ENCODE results near the gene GP5.

The GP5 gene

GRCh38 chr3:194367992-194368841 is 30.8 kb downstream of the GP5 start:
- no peak overlapping the region for H3K27ac ChIP-seq (ENCODE audit: low read length, poor library complexity, severe bottlenecking)
- H3K4me1 ChIP-seq (ENCODE audit: control insufficient read depth, insufficient read depth, low read depth, low read length) = peaks cover 18% of the 10 kb centered on the region
- 59% methylated on average over 18 of the region's 18 CpGs for WGBS
- no peaks in the 10 kb centered on the region for H3K79me1 ChIP-seq (replicated peaks; ENCODE audit: low read length, poor library complexity, severe bottlenecking)
- H3K9me3 ChIP-seq (ENCODE audit: control insufficient read depth, low read length) = no peaks in the 10 kb centered on the region
- no peak overlapping the region for H3K4ac ChIP-seq (ENCODE audit: low read depth in 1 of 2, low read length in 2 of 2)
- peak overlapping the region in 1 of 2 experiments; percentile 18 for H3K14ac ChIP-seq (ENCODE audit: low read length in 2 of 2)
- H4K91ac ChIP-seq (ENCODE audit: low read length) = peak overlapping the region; percentile 25
- peak; percentile 53 for DNase-seq
- H2AK5ac ChIP-seq (ENCODE audit: low read length, severe bottlenecking) = no peak overlapping the region
- H2BK120ac ChIP-seq (ENCODE audit: low read depth, low read length) = no peak overlapping the region
- H2BK5ac ChIP-seq (ENCODE audit: low read depth, low read length, poor library complexity, severe bottlenecking) = no peak overlapping the region
- no peak overlapping the region for H2BK12ac ChIP-seq (ENCODE audit: low read length in 2 of 2)
- peak overlapping the region; percentile 38 for H4K8ac ChIP-seq (ENCODE audit: low read length)
- H3K9ac ChIP-seq (ENCODE audit: low read length) = no peak overlapping the region
- peak overlapping the region in 1 of 2 experiments; percentile 28 for H3K18ac ChIP-seq (ENCODE audit: low read depth in 1 of 2, low read length in 2 of 2)
- H3K4me2 ChIP-seq (ENCODE audit: low read length, poor library complexity, severe bottlenecking) = no peak overlapping the region
- no peak overlapping the region for H2AFZ ChIP-seq (ENCODE audit: low read depth, low read length)
- no peak overlapping the region for H3K4me3 ChIP-seq (ENCODE audit: insufficient read depth in 1 of 2, low read depth in 1 of 2, low read length in 2 of 2)
- H3K27me3 ChIP-seq (ENCODE audit: control insufficient read depth in 1 of 2, insufficient read depth in 1 of 2, low read length in 2 of 2) = peaks cover 34 to 38% of the 10 kb centered on the region in 2 experiments
- H3K36me3 ChIP-seq (ENCODE audit: control insufficient read depth in 1 of 2, insufficient read depth in 2 of 2, low read depth in 1 of 2, low read length in 2 of 2) = no peaks in the 10 kb centered on the region
- H2BK15ac ChIP-seq (ENCODE audit: low read depth, poor library complexity, severe bottlenecking) = peak overlapping the region; percentile 62
- no peak overlapping the region for H3K23ac ChIP-seq (ENCODE audit: low read length in 2 of 2)

DNA sequence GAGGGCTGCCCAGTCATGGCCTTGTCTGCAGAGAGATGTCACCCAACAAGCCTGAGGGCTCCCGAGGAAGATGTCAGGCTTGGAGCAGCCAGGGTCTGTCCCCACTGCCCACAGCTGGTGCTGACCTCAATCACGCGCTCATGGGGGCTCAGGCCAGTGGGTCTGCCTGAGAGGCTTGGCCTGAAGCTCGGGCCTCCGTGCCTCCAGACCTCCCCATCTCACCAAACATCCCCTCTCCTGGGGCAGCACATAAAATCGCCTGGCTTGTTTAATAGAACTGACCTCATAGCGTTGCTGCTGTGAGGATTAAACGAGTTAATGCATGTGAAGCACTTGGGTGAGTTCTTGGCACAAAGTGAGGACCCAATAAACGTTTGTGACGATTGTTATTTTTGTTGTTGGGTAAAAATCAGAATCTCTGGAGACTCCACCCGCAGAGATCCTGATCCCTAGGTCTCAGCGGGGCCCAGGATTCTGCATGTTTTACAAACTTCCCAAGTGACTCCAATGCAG is 33.0 kb downstream of the GP5 start:
- DNase-seq = no peak
- Histone ChIP-seq H3K4me1 (ENCODE audit: control insufficient read depth, insufficient read depth, low read depth, low read length) (peaks cover 18% of the 10 kb centered on the region), H2BK5ac (ENCODE audit: low read depth, low read length, poor library complexity, severe bottlenecking) (no peak overlapping the region), H3K36me3 (ENCODE audit: control insufficient read depth in 1 of 2, insufficient read depth in 2 of 2, low read depth in 1 of 2, low read length in 2 of 2) (no peaks in the 10 kb centered on the region), H3K9ac (ENCODE audit: low read length) (no peak overlapping the region), H3K23ac (ENCODE audit: low read length in 2 of 2) (no peak overlapping the region), H2BK12ac (ENCODE audit: low read length in 2 of 2) (peak overlapping the region in 1 of 2 experiments; percentile 95), H4K91ac (ENCODE audit: low read length) (no peak overlapping the region), H2BK120ac (ENCODE audit: low read depth, low read length) (no peak overlapping the region), H3K4me2 (ENCODE audit: low read length, poor library complexity, severe bottlenecking) (no peak overlapping the region), H3K4me3 (ENCODE audit: insufficient read depth in 1 of 2, low read depth in 1 of 2, low read length in 2 of 2) (no peak overlapping the region), H2AFZ (ENCODE audit: low read depth, low read length) (no peak overlapping the region), H3K14ac (ENCODE audit: low read length in 2 of 2) (peak overlapping the region in 1 of 2 experiments; percentile 78), H2AK5ac (ENCODE audit: low read length, severe bottlenecking) (no peak overlapping the region), H4K8ac (ENCODE audit: low read length) (no peak overlapping the region), H3K27me3 (ENCODE audit: control insufficient read depth in 1 of 2, insufficient read depth in 1 of 2, low read length in 2 of 2) (peaks cover 30 to 46% of the 10 kb centered on the region in 2 experiments), H3K79me1 (replicated peaks; ENCODE audit: low read length, poor library complexity, severe bottlenecking) (no peaks in the 10 kb centered on the region), H3K9me3 (ENCODE audit: control insufficient read depth, low read length) (no peaks in the 10 kb centered on the region), H3K27ac (ENCODE audit: low read length, poor library complexity, severe bottlenecking) (no peak overlapping the region), H2BK15ac (ENCODE audit: low read depth, poor library complexity, severe bottlenecking) (peak overlapping the region; percentile 46), H3K4ac (ENCODE audit: low read depth in 1 of 2, low read length in 2 of 2) (no peak overlapping the region), H3K18ac (ENCODE audit: low read depth in 1 of 2, low read length in 2 of 2) (peak overlapping the region in 1 of 2 experiments; percentile 75)
- 88% methylated on average over 8 of the region's 12 CpGs for WGBS

DNA sequence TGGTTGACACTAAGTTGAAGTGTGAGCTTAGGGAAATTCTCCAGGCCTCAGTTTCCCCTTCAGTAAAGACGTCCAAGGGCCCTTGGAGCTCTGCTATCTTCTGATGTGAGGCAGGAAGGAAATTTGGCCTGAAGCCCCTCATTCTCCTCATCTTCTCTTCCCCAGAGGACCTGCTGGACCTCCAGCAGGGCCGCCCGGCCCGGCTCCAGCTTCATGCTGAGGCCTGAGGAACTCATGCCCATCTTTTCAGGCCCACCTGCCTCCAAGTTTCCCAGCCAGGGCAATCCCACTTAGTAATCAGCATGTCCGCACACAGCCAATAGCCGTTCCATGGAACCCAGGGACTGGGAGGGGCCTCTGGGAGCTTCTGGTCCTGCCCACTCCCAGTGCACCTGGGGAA is 33.5 kb downstream of the GP5 start:
- H3K14ac ChIP-seq (ENCODE audit: low read length in 2 of 2) = peak overlapping the region in 1 of 2 experiments; percentile 78
- no peak overlapping the region for H2BK15ac ChIP-seq (ENCODE audit: low read depth, poor library complexity, severe bottlenecking)
- H3K79me1 ChIP-seq (replicated peaks; ENCODE audit: low read length, poor library complexity, severe bottlenecking) = no peaks in the 10 kb centered on the region
- no peak overlapping the region for H3K4me2 ChIP-seq (ENCODE audit: low read length, poor library complexity, severe bottlenecking)
- H2BK120ac ChIP-seq (ENCODE audit: low read depth, low read length) = no peak overlapping the region
- H2BK12ac ChIP-seq (ENCODE audit: low read length in 2 of 2) = peak overlapping the region in 1 of 2 experiments; percentile 95
- H3K27ac ChIP-seq (ENCODE audit: low read length, poor library complexity, severe bottlenecking) = no peak overlapping the region
- H4K8ac ChIP-seq (ENCODE audit: low read length) = no peak overlapping the region
- no peaks in the 10 kb centered on the region for H3K36me3 ChIP-seq (ENCODE audit: control insufficient read depth in 1 of 2, insufficient read depth in 2 of 2, low read depth in 1 of 2, low read length in 2 of 2)
- H3K27me3 ChIP-seq (ENCODE audit: control insufficient read depth in 1 of 2, insufficient read depth in 1 of 2, low read length in 2 of 2) = peaks cover 30 to 47% of the 10 kb centered on the region in 2 experiments
- no peak overlapping the region for H2BK5ac ChIP-seq (ENCODE audit: low read depth, low read length, poor library complexity, severe bottlenecking)
- H3K4me3 ChIP-seq (ENCODE audit: insufficient read depth in 1 of 2, low read depth in 1 of 2, low read length in 2 of 2) = no peak overlapping the region
- no peaks in the 10 kb centered on the region for H3K9me3 ChIP-seq (ENCODE audit: control insufficient read depth, low read length)
- 98% methylated on average over 6 of the region's 6 CpGs for WGBS
- H3K23ac ChIP-seq (ENCODE audit: low read length in 2 of 2) = no peak overlapping the region
- H3K9ac ChIP-seq (ENCODE audit: low read length) = no peak overlapping the region
- DNase-seq = no peak
- no peak overlapping the region for H4K91ac ChIP-seq (ENCODE audit: low read length)
- H3K4me1 ChIP-seq (ENCODE audit: control insufficient read depth, insufficient read depth, low read depth, low read length) = peaks cover 18% of the 10 kb centered on the region
- H2AK5ac ChIP-seq (ENCODE audit: low read length, severe bottlenecking) = no peak overlapping the region
- no peak overlapping the region for H3K18ac ChIP-seq (ENCODE audit: low read depth in 1 of 2, low read length in 2 of 2)
- H2AFZ ChIP-seq (ENCODE audit: low read depth, low read length) = no peak overlapping the region
- H3K4ac ChIP-seq (ENCODE audit: low read depth in 1 of 2, low read length in 2 of 2) = no peak overlapping the region

- no peak overlapping the region for H2BK5ac ChIP-seq (ENCODE audit: low read depth, low read length, poor library complexity, severe bottlenecking)
- peak overlapping the region; percentile 32 for H4K8ac ChIP-seq (ENCODE audit: low read length)
- H2AFZ ChIP-seq (ENCODE audit: low read depth, low read length) = no peak overlapping the region
- no peak overlapping the region for H3K14ac ChIP-seq (ENCODE audit: low read length in 2 of 2)
- peak overlapping the region; percentile 39 to 72 for H2BK12ac ChIP-seq (ENCODE audit: low read length in 2 of 2)
- no peak overlapping the region for H2BK120ac ChIP-seq (ENCODE audit: low read depth, low read length)
- H3K23ac ChIP-seq (ENCODE audit: low read length in 2 of 2) = no peak overlapping the region
- H3K4me1 ChIP-seq (ENCODE audit: control insufficient read depth, insufficient read depth, low read depth, low read length) = peaks cover 18% of the 10 kb centered on the region
- DNase-seq = peak; percentile 93
- H3K18ac ChIP-seq (ENCODE audit: low read depth in 1 of 2, low read length in 2 of 2) = peak overlapping the region in 1 of 2 experiments; percentile 48
- peak overlapping the region; percentile 1 for H2BK15ac ChIP-seq (ENCODE audit: low read depth, poor library complexity, severe bottlenecking)
- no peak overlapping the region for H2AK5ac ChIP-seq (ENCODE audit: low read length, severe bottlenecking)
- H3K4me2 ChIP-seq (ENCODE audit: low read length, poor library complexity, severe bottlenecking) = peak overlapping the region; percentile 34
- peak overlapping the region; percentile 1 for H3K27ac ChIP-seq (ENCODE audit: low read length, poor library complexity, severe bottlenecking)
- H3K9ac ChIP-seq (ENCODE audit: low read length) = peak overlapping the region; percentile 12
- no peak overlapping the region for H4K91ac ChIP-seq (ENCODE audit: low read length)
- peaks cover 33 to 48% of the 10 kb centered on the region in 2 experiments for H3K27me3 ChIP-seq (ENCODE audit: control insufficient read depth in 1 of 2, insufficient read depth in 1 of 2, low read length in 2 of 2)
- H3K9me3 ChIP-seq (ENCODE audit: control insufficient read depth, low read length) = no peaks in the 10 kb centered on the region
- H3K4me3 ChIP-seq (ENCODE audit: insufficient read depth in 1 of 2, low read depth in 1 of 2, low read length in 2 of 2) = no peak overlapping the region
- no peaks in the 10 kb centered on the region for H3K36me3 ChIP-seq (ENCODE audit: control insufficient read depth in 1 of 2, insufficient read depth in 2 of 2, low read depth in 1 of 2, low read length in 2 of 2)
- H3K4ac ChIP-seq (ENCODE audit: low read depth in 1 of 2, low read length in 2 of 2) = no peak overlapping the region
- H3K79me1 ChIP-seq (replicated peaks; ENCODE audit: low read length, poor library complexity, severe bottlenecking) = no peaks in the 10 kb centered on the region
- WGBS = 5% methylated on average over 13 of the region's 20 CpGs
Measured at GRCh38 chr3:194364652-194365434, 34.2 kb downstream of the GP5 start.

Data from mesenchymal stem cell (in vitro differentiated cells and primary cell).